HL-60/S4 treated with phorbol 12-myristate 13-acetate at 8.2 ng/mL for 4 days and 3 days (cell line): ENCODE measurements around the gene CIB2.
"Not testable (repeated sequence)": the region's sequence is repeated elsewhere in the genome, so short reads cannot be mapped to it uniquely, and the experiment has no call there.

Source experiments
- in situ Hi-C: fragments of 300-500 bp; cut with MboI; formaldehyde crosslinking; loops from 2 replicates; pipeline ENCODE4 v1.15.0; 2022; ENCODE audit warnings: low sequenced_read_pairs

CIB2 gene

GRCh38 chr15:78131295-78132061 lies at the start of gene CIB2:
CIB2 (minus strand) TSS chr15:78131445; CDS start chr15:78131215, 230 bp downstream.
- in situ Hi-C loops: no loop called here

DNA sequence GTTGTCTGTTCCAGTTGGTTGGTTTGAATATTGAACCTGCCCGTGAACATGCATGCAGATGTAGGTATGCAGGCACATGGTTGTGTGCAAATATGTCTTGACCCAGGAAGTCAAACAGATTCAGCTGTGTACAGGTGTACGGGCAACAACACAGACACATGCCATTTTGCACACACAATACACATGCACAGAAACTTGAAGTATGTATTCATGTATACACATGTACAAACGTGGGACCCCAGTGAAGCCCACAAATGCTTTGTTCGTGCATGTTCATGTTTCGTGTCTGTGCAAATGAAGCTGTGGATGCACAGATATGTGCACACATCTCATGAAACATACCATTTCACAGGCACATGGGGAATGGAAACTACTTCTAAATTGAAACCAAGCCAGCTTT lies 48.7 kb upstream of the CIB2 start:
- in situ Hi-C loops: no loop called here

- in situ Hi-C loops: no loop called here
These were observed 48.1 kb upstream of the CIB2 start for GRCh38 chr15:78179286-78179840.

DNA sequence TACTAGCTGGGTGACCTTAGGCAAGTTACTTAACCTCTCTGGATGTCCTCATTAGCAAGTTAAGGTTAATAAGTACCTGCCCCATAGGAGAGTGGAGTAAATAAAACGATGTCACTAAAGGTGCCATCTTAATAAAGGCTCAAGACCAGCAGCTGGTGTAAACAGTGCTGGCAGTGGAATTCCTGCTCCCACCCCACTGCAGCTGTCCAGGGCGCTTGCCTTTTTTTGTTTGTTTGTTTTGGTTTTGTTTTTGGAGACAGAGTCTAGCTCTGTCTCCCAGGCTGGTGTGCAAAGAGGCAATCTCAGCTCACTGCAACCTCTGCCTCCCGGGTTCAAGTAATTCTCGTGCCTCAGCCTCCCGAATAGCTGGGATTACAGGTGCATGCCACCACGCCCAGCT lies 46.8 kb upstream of the CIB2 start:
- in situ Hi-C loops: no loop called here

- in situ Hi-C loops: no loop called here
These were observed 46.2 kb upstream of the CIB2 start for GRCh38 chr15:78177447-78177873.

DNA sequence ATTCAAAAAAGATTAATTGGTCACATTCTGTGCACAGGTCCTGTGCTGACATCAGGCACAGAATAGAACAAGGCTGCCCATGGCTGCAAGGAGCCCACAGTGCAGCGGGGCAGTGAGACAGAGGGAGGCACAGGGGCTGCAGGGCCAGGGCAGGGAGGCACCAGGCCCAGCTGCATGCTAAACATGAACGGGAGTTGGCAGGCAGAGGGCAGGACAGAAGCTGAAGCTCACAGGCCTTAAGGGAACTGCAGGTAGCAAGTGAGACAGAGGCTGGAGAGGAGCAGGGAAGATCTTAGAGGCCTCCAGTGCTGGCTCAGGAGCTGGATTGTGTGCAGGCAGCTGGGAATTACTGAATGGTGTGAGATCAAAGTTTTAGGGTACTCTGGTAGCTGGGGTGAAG lies 44.1 kb upstream of the CIB2 start:
- in situ Hi-C loops: no loop called here

- in situ Hi-C loops: no loop called here
These were observed 43.2 kb upstream of the CIB2 start for GRCh38 chr15:78174401-78174800.

DNA sequence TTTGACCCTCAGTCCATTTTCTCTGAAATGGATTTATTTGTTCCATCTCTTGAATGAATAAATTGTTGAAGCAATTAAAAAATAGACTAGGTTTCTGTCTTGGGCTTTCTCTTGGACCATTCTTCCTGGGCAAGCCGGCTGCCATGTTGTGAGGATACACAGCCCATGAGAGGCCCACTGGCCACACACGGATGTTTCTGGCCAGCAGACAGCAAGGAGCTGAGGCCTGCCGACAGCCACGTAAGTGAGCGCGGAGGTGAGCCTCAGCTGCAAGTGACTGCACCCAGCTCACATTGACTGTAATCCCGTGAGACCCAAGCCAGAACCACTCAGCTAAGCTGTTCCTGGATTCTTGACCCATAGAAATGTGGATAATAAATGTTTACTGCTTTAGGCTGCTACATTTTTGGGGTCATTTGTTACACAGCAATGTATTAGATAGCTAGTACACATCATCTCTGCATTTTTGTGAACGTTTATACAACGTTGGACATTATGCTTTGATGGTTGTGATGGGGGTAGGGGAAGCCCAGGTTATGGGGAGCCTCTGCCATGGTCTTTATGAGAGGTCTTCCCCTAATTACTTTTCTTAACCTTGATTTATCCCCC lies 40.7 kb upstream of the CIB2 start:
- in situ Hi-C loops: no loop called here

DNA sequence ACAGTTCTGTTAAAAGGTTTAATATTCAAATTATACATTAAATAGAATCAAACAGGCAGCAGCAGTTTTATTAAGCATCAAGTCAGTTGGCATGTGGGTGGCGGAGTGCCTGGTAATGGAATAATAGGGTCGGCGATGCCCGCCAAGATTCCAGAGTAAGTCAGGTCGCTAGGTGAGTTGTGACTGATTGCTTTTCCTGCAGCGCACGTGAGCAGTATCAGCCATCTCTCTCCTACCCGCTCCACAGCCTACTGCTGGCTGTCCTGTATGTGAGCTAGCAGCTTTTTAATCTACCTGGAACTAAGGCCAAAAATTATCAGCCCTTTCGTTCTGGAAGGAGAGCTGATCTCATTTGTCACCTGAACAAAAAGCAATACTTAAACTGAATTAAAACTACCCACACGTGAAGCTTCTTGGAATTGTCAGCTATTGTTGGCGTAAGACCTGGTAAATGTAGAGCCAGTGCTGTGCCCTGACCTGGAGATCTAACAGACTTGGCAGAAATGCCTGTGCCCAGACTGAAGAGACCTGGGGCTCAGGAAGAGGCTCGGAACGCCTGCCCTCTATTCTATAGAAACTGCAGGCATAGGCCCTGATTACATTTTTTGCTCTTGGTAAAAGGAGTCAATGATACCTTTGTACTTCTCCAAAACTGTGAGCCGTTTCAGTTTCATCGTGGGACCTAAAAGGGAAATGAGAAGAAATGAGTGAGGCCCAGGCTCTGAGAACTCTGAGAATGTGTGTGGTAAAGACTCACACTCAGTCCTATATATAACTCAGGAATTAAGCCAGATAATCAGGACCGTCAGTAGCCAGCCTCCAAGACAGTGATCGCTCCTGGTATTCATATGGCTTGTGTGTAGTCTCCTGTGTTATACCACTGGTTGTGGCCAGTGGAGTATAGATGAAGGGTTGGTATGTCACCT lies 39.9 kb upstream of the CIB2 start:
- in situ Hi-C loops: no loop called here

- in situ Hi-C loops: no loop called here
These were observed 37.4 kb upstream of the CIB2 start for GRCh38 chr15:78168608-78169007.

- in situ Hi-C loops: no loop called here
These were observed 36.1 kb upstream of the CIB2 start for GRCh38 chr15:78167227-78167888.

DNA sequence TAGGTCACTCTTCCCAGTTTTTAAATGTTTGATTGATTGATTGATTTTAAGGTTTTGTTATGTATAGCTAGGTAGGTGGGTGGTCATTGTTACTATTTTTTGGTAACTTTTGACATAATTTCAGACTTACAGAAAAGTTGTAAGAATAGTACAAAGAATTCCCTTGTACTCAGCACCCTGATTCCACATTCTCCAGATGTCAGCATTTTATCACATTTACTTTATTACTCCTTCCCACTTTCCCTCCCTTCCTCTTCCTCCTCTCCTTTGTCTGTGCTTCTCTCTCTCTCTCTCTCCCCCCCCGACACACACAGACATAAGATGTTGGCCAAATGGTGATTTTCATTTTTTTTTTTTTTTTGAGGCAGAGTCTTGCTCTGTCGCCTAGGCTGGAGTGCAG lies 32.8 kb upstream of the CIB2 start:
- in situ Hi-C loops: no loop called here

DNA sequence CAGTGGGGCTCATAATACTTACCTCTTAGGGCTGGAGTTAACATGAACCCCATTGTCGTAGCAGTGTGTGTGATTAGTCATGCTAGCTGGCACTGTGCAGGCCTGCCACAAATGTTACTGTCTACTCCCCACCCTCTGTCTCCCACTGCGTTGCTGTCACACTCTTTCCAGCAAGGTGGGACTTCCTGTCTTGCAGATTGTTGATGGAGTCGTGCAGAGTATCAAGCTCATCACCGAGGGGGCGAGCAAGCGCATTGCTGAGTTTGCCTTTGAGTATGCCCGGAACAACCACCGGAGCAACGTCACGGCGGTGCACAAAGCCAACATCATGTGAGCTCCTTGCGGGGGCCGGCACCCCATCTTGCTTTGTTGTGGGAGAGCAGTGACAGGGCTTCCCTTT lies 30.8 kb upstream of the CIB2 start:
- in situ Hi-C loops: no loop called here

DNA sequence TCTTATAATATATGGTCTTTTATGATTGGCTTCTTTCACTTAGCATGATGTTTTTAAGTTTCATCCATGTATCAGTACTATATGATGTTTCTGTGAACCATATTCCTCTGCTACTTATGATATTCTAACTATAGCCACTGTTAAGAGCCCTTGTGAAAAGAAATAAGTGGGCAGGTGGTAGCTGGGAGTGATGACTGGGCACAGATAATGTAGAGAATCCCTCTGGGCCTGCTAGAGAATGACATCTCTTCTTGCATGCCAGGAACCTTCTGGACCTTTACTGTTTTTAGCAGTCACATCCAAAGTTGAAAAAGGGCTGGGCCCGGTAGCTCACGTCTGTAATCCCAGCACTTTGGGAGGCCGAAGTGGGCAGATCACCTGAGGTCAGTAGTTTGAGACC lies 28.1 kb upstream of the CIB2 start:
- in situ Hi-C loops: no loop called here

DNA sequence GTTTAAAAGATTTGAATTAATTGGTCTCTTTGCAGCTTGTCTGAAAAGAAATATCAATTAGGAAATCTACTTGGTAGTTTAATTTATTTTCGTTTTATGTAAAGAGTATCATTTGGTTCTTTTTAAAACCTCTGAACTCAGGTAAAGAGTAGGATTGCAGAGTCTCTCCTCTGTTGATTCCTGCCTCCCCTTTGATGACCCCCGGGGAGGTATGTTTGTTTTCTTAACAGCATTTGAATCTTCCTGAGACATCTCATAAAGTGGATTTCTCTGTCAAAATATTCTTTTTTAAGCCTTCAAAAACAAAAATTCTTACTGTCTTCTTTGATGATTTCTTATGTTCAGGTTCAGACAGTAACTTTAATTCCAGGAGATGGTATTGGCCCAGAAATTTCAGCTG lies 26.0 kb upstream of the CIB2 start:
- in situ Hi-C loops: no loop called here

DNA sequence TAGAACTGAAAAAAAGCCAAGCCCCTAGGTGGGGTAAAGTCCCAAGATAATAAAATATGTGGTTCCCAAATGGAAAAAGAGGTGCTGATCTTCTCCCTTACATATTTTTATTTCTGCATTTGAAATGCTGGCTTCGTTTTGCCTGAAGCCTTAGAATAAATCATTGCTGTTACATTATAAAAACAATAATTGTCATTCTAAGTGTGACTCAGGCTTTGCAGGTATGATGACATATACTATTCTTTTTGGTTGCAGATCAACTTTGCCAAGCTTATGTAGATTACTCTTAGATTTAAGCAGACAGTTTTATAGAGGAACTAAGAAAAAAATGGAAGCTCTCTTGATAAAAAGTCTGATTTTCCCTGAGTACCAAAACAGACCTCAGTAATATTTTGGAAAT lies 25.4 kb upstream of the CIB2 start:
- in situ Hi-C loops: no loop called here

DNA sequence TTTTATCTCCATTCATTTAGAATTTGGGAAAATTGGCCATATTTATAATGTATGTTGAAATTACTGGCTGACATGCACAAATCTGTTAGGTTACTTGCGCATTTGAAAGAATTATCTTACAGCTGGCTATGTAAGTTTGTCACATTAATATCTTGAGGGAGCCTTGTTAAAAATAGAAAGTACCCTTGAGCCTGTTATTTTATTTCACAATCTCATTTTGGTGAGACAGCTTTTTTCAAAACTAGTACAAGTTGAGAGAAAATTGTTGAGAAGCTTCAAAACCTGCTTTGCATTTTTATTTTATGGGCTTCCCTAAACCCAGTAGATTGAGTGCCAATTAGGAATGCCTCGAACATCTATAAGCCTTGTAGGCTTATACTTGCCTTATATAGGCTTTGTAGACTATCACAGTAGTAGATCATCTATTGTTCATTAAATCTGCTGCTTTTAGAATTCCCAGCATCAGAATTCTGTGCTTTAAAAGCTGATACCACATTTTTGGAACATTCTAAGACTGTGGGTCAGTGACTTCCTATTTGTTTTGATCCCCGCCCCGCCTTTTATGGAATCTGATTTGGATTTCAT lies 24.2 kb upstream of the CIB2 start:
- in situ Hi-C loops: no loop called here

DNA sequence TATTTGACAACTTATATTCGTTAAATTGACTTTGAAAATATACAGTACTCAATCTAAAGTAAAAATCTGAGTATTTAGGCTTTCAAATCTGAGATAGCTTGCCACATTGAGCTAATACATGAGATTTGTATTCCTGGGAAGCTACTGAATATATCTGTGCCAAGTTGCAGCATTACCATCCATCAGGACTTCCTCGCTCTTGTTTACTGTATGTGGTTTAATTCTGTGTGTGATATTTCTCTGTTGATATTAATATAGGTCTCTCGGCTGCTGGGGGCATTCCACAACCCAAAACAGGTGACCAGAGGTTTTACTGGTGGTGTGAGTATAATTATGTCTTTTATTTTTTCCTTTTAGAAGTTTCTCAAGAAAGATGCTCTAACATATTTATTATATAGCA lies 23.7 kb upstream of the CIB2 start:
- in situ Hi-C loops: no loop called here

DNA sequence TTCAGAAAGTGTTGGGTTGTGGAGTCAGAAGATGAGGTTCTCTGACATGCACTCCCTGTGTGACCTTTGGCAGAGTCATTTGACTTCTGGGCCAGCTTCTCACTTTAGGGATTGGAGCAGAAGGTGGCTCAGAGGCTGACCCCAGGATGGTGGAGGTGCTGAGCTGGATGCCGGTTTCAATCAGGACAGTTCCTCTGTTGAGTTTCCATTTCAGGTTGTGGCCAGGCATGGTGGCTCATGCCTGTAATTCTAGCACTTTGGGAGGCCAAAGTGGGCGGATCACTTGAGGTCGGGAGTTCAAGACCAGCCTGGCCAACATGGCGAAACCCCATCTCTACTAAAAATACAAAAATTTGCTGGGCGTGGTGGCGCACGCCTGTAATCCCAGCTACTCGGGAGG lies 19.8 kb upstream of the CIB2 start:
- in situ Hi-C loops: not testable (repeated sequence)
